ENCODE measurements around the gene ITSN1. TPM values are rescaled to one million over a fixed set of nuclear protein-coding genes. Genes with fewer than 3 reads are reported as not detected.

The ITSN1 gene
- total RNA-seq, 1 donor from 2014 or later, result 68.2 TPM

GRCh38 chr21:33844104-33844889 is 202.0 kb downstream of the ITSN1 start:
- Mint-ChIP-seq H3K9me3 (ENCODE audit: unreplicated experiment) (no peaks in the 10 kb centered on the region), H3K27ac (ENCODE audit: unreplicated experiment) (no peak overlapping the region), H3K36me3 (ENCODE audit: low read depth, unreplicated experiment) (peaks cover 16% of the 10 kb centered on the region), H3K4me1 (ENCODE audit: unreplicated experiment) (peaks cover 17% of the 10 kb centered on the region), H3K4me3 (ENCODE audit: unreplicated experiment) (no peak overlapping the region), H3K27me3 (ENCODE audit: unreplicated experiment) (no peaks in the 10 kb centered on the region)
- TF ChIP-seq CTCF (IDR thresholded peaks at IDR 0.05; ENCODE audit: unreplicated experiment), result no peak
- DNase-seq (ENCODE audit: low spot score), result no peak

GRCh38 chr21:33844890-33845205 is 202.5 kb downstream of the ITSN1 start:
- Mint-ChIP-seq H3K27ac (ENCODE audit: unreplicated experiment) (no peak overlapping the region), H3K36me3 (ENCODE audit: low read depth, unreplicated experiment) (peaks cover 12% of the 10 kb centered on the region), H3K4me1 (ENCODE audit: unreplicated experiment) (peaks cover 17% of the 10 kb centered on the region), H3K9me3 (ENCODE audit: unreplicated experiment) (no peaks in the 10 kb centered on the region), H3K4me3 (ENCODE audit: unreplicated experiment) (no peak overlapping the region), H3K27me3 (ENCODE audit: unreplicated experiment) (peaks cover 2% of the 10 kb centered on the region)
- DNase-seq (ENCODE audit: low spot score), result no peak
- TF ChIP-seq CTCF (IDR thresholded peaks at IDR 0.05; ENCODE audit: unreplicated experiment), result no peak

- H3K4me1 Mint-ChIP-seq (ENCODE audit: unreplicated experiment), result peaks cover 13% of the 10 kb centered on the region
- H3K27ac Mint-ChIP-seq (ENCODE audit: unreplicated experiment), result no peak overlapping the region
- TF ChIP-seq CTCF (IDR thresholded peaks at IDR 0.05; ENCODE audit: unreplicated experiment), result no peak
- H3K9me3 Mint-ChIP-seq (ENCODE audit: unreplicated experiment), result no peaks in the 10 kb centered on the region
- no peak overlapping the region for H3K4me3 Mint-ChIP-seq (ENCODE audit: unreplicated experiment)
- H3K36me3 Mint-ChIP-seq (ENCODE audit: low read depth, unreplicated experiment), result peaks cover 10% of the 10 kb centered on the region
- peaks cover 3% of the 10 kb centered on the region for H3K27me3 Mint-ChIP-seq (ENCODE audit: unreplicated experiment)
- no peak for DNase-seq (ENCODE audit: low spot score)
Observed at GRCh38 chr21:33846141-33846540, 203.8 kb downstream of the ITSN1 start.

GRCh38 chr21:33847588-33848248 is 205.4 kb downstream of the ITSN1 start:
- no peaks in the 10 kb centered on the region for H3K9me3 Mint-ChIP-seq (ENCODE audit: unreplicated experiment)
- no peak overlapping the region for H3K27ac Mint-ChIP-seq (ENCODE audit: unreplicated experiment)
- H3K4me3 Mint-ChIP-seq (ENCODE audit: unreplicated experiment), result no peak overlapping the region
- TF ChIP-seq CTCF (IDR thresholded peaks at IDR 0.05; ENCODE audit: unreplicated experiment), result no peak
- peaks cover 10% of the 10 kb centered on the region for H3K36me3 Mint-ChIP-seq (ENCODE audit: low read depth, unreplicated experiment)
- DNase-seq (ENCODE audit: low spot score), result no peak
- peaks cover 10% of the 10 kb centered on the region for H3K4me1 Mint-ChIP-seq (ENCODE audit: unreplicated experiment)
- H3K27me3 Mint-ChIP-seq (ENCODE audit: unreplicated experiment), result peaks cover 3% of the 10 kb centered on the region
